ENCODE data around the gene ZDHHC7. TPM values are rescaled to one million over a fixed set of nuclear protein-coding genes. Genes with fewer than 3 reads are reported as not detected.

Gene ZDHHC7
- total RNA-seq, 2 experiments from 2014 or later: 28.1 to 28.7 TPM

GRCh38 chr16:85003076-85003475 lies 8.3 kb downstream of the ZDHHC7 start:
- peaks cover 13% of the 10 kb centered on the region for H3K36me3 Mint-ChIP-seq (ENCODE audit: low read depth)
- ATAC-seq (no peak), DNase-seq (no peak)
- POLR2A ChIA-PET: interaction anchor here (0.6 kb wide), 1 partner anchor 9 kb away, joined by 3 read pairs; no protein-coding TSS in a partner anchor
- peak overlapping the region; percentile 33 for H3K4me3 Mint-ChIP-seq
- no peaks in the 10 kb centered on the region for H3K27me3 Mint-ChIP-seq (ENCODE audit: low read depth)
- H3K4me1 Mint-ChIP-seq (ENCODE audit: low read depth): peaks cover 34% of the 10 kb centered on the region
- CTCF ChIA-PET: no interaction called here
- H3K27ac Mint-ChIP-seq: peak overlapping the region; percentile 31
- no peaks in the 10 kb centered on the region for H3K9me3 Mint-ChIP-seq (ENCODE audit: insufficient read depth)

- H3K27ac Mint-ChIP-seq: peak overlapping the region; percentile 31
- CTCF ChIA-PET: no interaction called here
- no peaks in the 10 kb centered on the region for H3K27me3 Mint-ChIP-seq (ENCODE audit: low read depth)
- H3K4me1 Mint-ChIP-seq (ENCODE audit: low read depth): peaks cover 34% of the 10 kb centered on the region
- peak; percentile 40 for DNase-seq
- peak; percentile 74 for ATAC-seq
- H3K9me3 Mint-ChIP-seq (ENCODE audit: insufficient read depth): no peaks in the 10 kb centered on the region
- POLR2A ChIA-PET: no interaction called here
- H3K36me3 Mint-ChIP-seq (ENCODE audit: low read depth): peaks cover 13% of the 10 kb centered on the region
- peak overlapping the region; percentile 33 for H3K4me3 Mint-ChIP-seq
Observed at GRCh38 chr16:85002608-85003007, 8.7 kb downstream of the ZDHHC7 start.

- Mint-ChIP-seq H3K4me3 (no peak overlapping the region), H3K4me1 (ENCODE audit: low read depth) (peaks cover 34% of the 10 kb centered on the region), H3K9me3 (ENCODE audit: insufficient read depth) (no peaks in the 10 kb centered on the region), H3K27me3 (ENCODE audit: low read depth) (no peaks in the 10 kb centered on the region), H3K36me3 (ENCODE audit: low read depth) (peaks cover 13% of the 10 kb centered on the region), H3K27ac (peak overlapping the region; percentile 31)
- ChIA-PET CTCF (interaction anchor here (1.0 kb wide), 1 partner anchor 31 kb away, joined by 4 read pairs; no protein-coding TSS in a partner anchor), POLR2A (interaction anchor here (0.6 kb wide), 2 partner anchors 264 to 717 kb away, joined by 3 read pairs; no protein-coding TSS in a partner anchor)
- ATAC-seq (no peak), DNase-seq (no peak)
Observed at GRCh38 chr16:85002099-85002541, 9.2 kb downstream of the ZDHHC7 start.

- H3K4me3 Mint-ChIP-seq: no peak overlapping the region
- H3K9me3 Mint-ChIP-seq (ENCODE audit: insufficient read depth): no peaks in the 10 kb centered on the region
- H3K27ac Mint-ChIP-seq: no peak overlapping the region
- H3K4me1 Mint-ChIP-seq (ENCODE audit: low read depth): peaks cover 29% of the 10 kb centered on the region
- POLR2A ChIA-PET: no interaction called here
- H3K36me3 Mint-ChIP-seq (ENCODE audit: low read depth): peaks cover 17% of the 10 kb centered on the region
- no peak for DNase-seq
- CTCF ChIA-PET: interaction anchor here (2.9 kb wide), 1 partner anchor 29 kb away, joined by 9 read pairs; no protein-coding TSS in a partner anchor
- H3K27me3 Mint-ChIP-seq (ENCODE audit: low read depth): no peaks in the 10 kb centered on the region
- no peak for ATAC-seq
Observed at GRCh38 chr16:84999857-85000480, 11.4 kb downstream of the ZDHHC7 start.

GRCh38 chr16:84999200-84999599 lies 12.1 kb downstream of the ZDHHC7 start:
- CTCF ChIA-PET: interaction anchor here (0.9 to 2.9 kb wide), 4 partner anchors 16 to 115 kb away, joined by 3 to 9 read pairs (median 4); no protein-coding TSS in a partner anchor
- Mint-ChIP-seq H3K27ac (no peak overlapping the region), H3K27me3 (ENCODE audit: low read depth) (no peaks in the 10 kb centered on the region), H3K4me1 (ENCODE audit: low read depth) (peaks cover 26% of the 10 kb centered on the region), H3K4me3 (no peak overlapping the region), H3K36me3 (ENCODE audit: low read depth) (peaks cover 22% of the 10 kb centered on the region), H3K9me3 (ENCODE audit: insufficient read depth) (no peaks in the 10 kb centered on the region)
- POLR2A ChIA-PET: no interaction called here
- DNase-seq (no peak), ATAC-seq (no peak)

- ATAC-seq: no peak
- H3K36me3 Mint-ChIP-seq (ENCODE audit: low read depth): peaks cover 22% of the 10 kb centered on the region
- DNase-seq: no peak
- H3K4me1 Mint-ChIP-seq (ENCODE audit: low read depth): peaks cover 6% of the 10 kb centered on the region
- H3K27me3 Mint-ChIP-seq (ENCODE audit: low read depth): no peaks in the 10 kb centered on the region
- no peak overlapping the region for H3K4me3 Mint-ChIP-seq
- ChIA-PET POLR2A (no interaction called here), CTCF (interaction anchor here (1.1 to 1.7 kb wide), 2 partner anchors 15 to 90 kb away, joined by 4 to 5 read pairs; partner anchors contain the start of gene ZDHHC7)
- no peaks in the 10 kb centered on the region for H3K9me3 Mint-ChIP-seq (ENCODE audit: insufficient read depth)
- no peak overlapping the region for H3K27ac Mint-ChIP-seq
Observed at GRCh38 chr16:84996365-84996764, 15.0 kb downstream of the ZDHHC7 start.

- ChIA-PET POLR2A (no interaction called here), CTCF (interaction anchor here (1.7 kb wide), 1 partner anchor 91 kb away, joined by 5 read pairs; no protein-coding TSS in a partner anchor)
- no peaks in the 10 kb centered on the region for H3K9me3 Mint-ChIP-seq (ENCODE audit: insufficient read depth)
- H3K27ac Mint-ChIP-seq: no peak overlapping the region
- no peak for DNase-seq
- no peak for ATAC-seq
- H3K36me3 Mint-ChIP-seq (ENCODE audit: low read depth): peaks cover 23% of the 10 kb centered on the region
- no peaks in the 10 kb centered on the region for H3K27me3 Mint-ChIP-seq (ENCODE audit: low read depth)
- H3K4me3 Mint-ChIP-seq: no peak overlapping the region
- H3K4me1 Mint-ChIP-seq (ENCODE audit: low read depth): peaks cover 5% of the 10 kb centered on the region
Observed at GRCh38 chr16:84995663-84996062, 15.7 kb downstream of the ZDHHC7 start.

- H3K4me3 Mint-ChIP-seq: no peak overlapping the region
- no peak for ATAC-seq
Observed at GRCh38 chr16:84993926-84994325, 17.4 kb downstream of the ZDHHC7 start.

GRCh38 chr16:84992717-84993075 lies 18.6 kb downstream of the ZDHHC7 start:
- ChIA-PET CTCF (interaction anchor here (1.2 kb wide), 1 partner anchor 22 kb away, joined by 3 read pairs; no protein-coding TSS in a partner anchor), POLR2A (no interaction called here)
- no peak overlapping the region for H3K27ac Mint-ChIP-seq
- H3K4me3 Mint-ChIP-seq: no peak overlapping the region
- ATAC-seq (no peak), DNase-seq (no peak)
- H3K9me3 Mint-ChIP-seq (ENCODE audit: insufficient read depth): no peaks in the 10 kb centered on the region
- peaks cover 33% of the 10 kb centered on the region for H3K36me3 Mint-ChIP-seq (ENCODE audit: low read depth)
- no peaks in the 10 kb centered on the region for H3K27me3 Mint-ChIP-seq (ENCODE audit: low read depth)
- peaks cover 5% of the 10 kb centered on the region for H3K4me1 Mint-ChIP-seq (ENCODE audit: low read depth)

More at GRCh38 chr16:84993926-84994325, 17.4 kb downstream of the ZDHHC7 start:
- no peak for DNase-seq
- Mint-ChIP-seq H3K4me1 (ENCODE audit: low read depth) (peaks cover 5% of the 10 kb centered on the region), H3K27me3 (ENCODE audit: low read depth) (no peaks in the 10 kb centered on the region), H3K36me3 (ENCODE audit: low read depth) (peaks cover 30% of the 10 kb centered on the region), H3K27ac (no peak overlapping the region), H3K9me3 (ENCODE audit: insufficient read depth) (no peaks in the 10 kb centered on the region)
- POLR2A ChIA-PET: interaction anchor here (0.6 kb wide), 1 partner anchor 9 kb away, joined by 3 read pairs; no protein-coding TSS in a partner anchor
- CTCF ChIA-PET: no interaction called here

- Mint-ChIP-seq H3K27me3 (ENCODE audit: low read depth) (no peaks in the 10 kb centered on the region), H3K36me3 (ENCODE audit: low read depth) (peaks cover 41% of the 10 kb centered on the region), H3K4me3 (no peak overlapping the region), H3K4me1 (ENCODE audit: low read depth) (peaks cover 5% of the 10 kb centered on the region), H3K27ac (no peak overlapping the region), H3K9me3 (ENCODE audit: insufficient read depth) (no peaks in the 10 kb centered on the region)
- no peak for DNase-seq
- ChIA-PET POLR2A (no interaction called here), CTCF (interaction anchor here (1.5 kb wide), 1 partner anchor 20 kb away, joined by 7 read pairs; no protein-coding TSS in a partner anchor)
- ATAC-seq: no peak
Observed at GRCh38 chr16:84990782-84991181, 20.6 kb downstream of the ZDHHC7 start.

GRCh38 chr16:84989749-84990620 lies 21.4 kb downstream of the ZDHHC7 start:
- H3K27ac Mint-ChIP-seq: no peak overlapping the region
- no peaks in the 10 kb centered on the region for H3K27me3 Mint-ChIP-seq (ENCODE audit: low read depth)
- H3K36me3 Mint-ChIP-seq (ENCODE audit: low read depth): peaks cover 42% of the 10 kb centered on the region
- ChIA-PET POLR2A (no interaction called here), CTCF (interaction anchor here (1.5 kb wide), 2 partner anchors 19 kb away, joined by 5 to 7 read pairs; no protein-coding TSS in a partner anchor)
- no peaks in the 10 kb centered on the region for H3K9me3 Mint-ChIP-seq (ENCODE audit: insufficient read depth)
- no peak overlapping the region for H3K4me3 Mint-ChIP-seq
- no peak for ATAC-seq
- DNase-seq: no peak
- H3K4me1 Mint-ChIP-seq (ENCODE audit: low read depth): peaks cover 3% of the 10 kb centered on the region

All from activated CD8-positive, alpha-beta T cell treated with anti-CD3 and anti-CD28 coated beads, Interleukin-2, amount 10 ng/mL, durations not matched to agents 7 days and 5 days (primary cell).